Astrocyte (in vitro differentiated cells and primary cell): ENCODE measurements around the gene BMP6. TPM values are rescaled to one million over a fixed set of nuclear protein-coding genes. Genes with fewer than 3 reads are reported as not detected.

Experiments used
- DNase-seq: peaks from one replicate; pipeline ENCODE4 v3.0.0-alpha.2; 2010; ENCODE audit warnings: low read depth
- FAIRE-seq: peaks from 2 replicates; lab custom pipeline; 2011; peaks lifted over from hg19 to GRCh38; lab: Jason Lieb, UNC
- H2AFZ ChIP-seq: 2 replicates; pipeline ENCODE4 v1.6.0; 2012; ENCODE audit warnings: low read depth, low read length, inconsistent platforms
- H3K27ac ChIP-seq: 2 replicates; pipeline ENCODE4 v1.5.1; 2011; ENCODE audit warnings: low read depth, low read length, inconsistent platforms
- H3K27me3 ChIP-seq: 2 replicates; pipeline ENCODE4 v1.6.0; 2011; ENCODE audit warnings: low read length, inconsistent platforms; ENCODE audit not compliant: insufficient read depth
- H3K36me3 ChIP-seq: 2 replicates; pipeline ENCODE4 v1.5.1; 2011; ENCODE audit warnings: low read length, inconsistent platforms; ENCODE audit not compliant: insufficient read depth
- H3K4me1 ChIP-seq: 2 replicates; pipeline ENCODE4 v1.5.1; 2011; ENCODE audit warnings: low read length, inconsistent platforms; ENCODE audit not compliant: insufficient read depth
- H3K4me2 ChIP-seq: 2 replicates; pipeline ENCODE4 v1.6.0; 2012; ENCODE audit warnings: low read length, inconsistent platforms
- H3K4me3 ChIP-seq: 2 replicates; pipeline ENCODE4 v1.5.1; 2011; ENCODE audit warnings: low read depth, mild to moderate bottlenecking, low read length, inconsistent platforms; ENCODE audit not compliant: insufficient read depth
- H3K79me2 ChIP-seq: 2 replicates; pipeline ENCODE4 v1.6.0; 2012; ENCODE audit warnings: mild to moderate bottlenecking, low read length, inconsistent platforms; ENCODE audit not compliant: insufficient read depth
- H3K9ac ChIP-seq: 2 replicates; pipeline ENCODE4 v1.6.0; 2012; ENCODE audit warnings: mild to moderate bottlenecking, low read length, inconsistent platforms
- H3K9me3 ChIP-seq: 2 replicates; pipeline ENCODE4 v1.5.1; 2012; ENCODE audit warnings: low read depth, mild to moderate bottlenecking, low read length, inconsistent platforms; ENCODE audit not compliant: insufficient read depth
- H4K20me1 ChIP-seq: 2 replicates; pipeline ENCODE4 v1.6.0; 2012; ENCODE audit warnings: low read length, inconsistent platforms; ENCODE audit not compliant: insufficient read depth
- H3K27ac Mint-ChIP-seq: one replicate; pipeline ENCODE4 v1.8.0; 2021; ENCODE audit warnings: mild to moderate bottlenecking, mixed read lengths; ENCODE audit not compliant: unreplicated experiment
- H3K27me3 Mint-ChIP-seq: one replicate; pipeline ENCODE4 v1.8.0; 2021; ENCODE audit warnings: low read depth, mixed read lengths; ENCODE audit not compliant: unreplicated experiment
- H3K36me3 Mint-ChIP-seq: one replicate; pipeline ENCODE4 v1.8.0; 2021; ENCODE audit warnings: low read depth, mixed read lengths; ENCODE audit not compliant: unreplicated experiment
- H3K4me1 Mint-ChIP-seq: one replicate; pipeline ENCODE4 v1.8.0; 2021; ENCODE audit warnings: low read depth, mixed read lengths; ENCODE audit not compliant: unreplicated experiment
- H3K4me3 Mint-ChIP-seq: one replicate; pipeline ENCODE4 v1.8.0; 2021; ENCODE audit warnings: mild to moderate bottlenecking, moderate library complexity, mixed read lengths; ENCODE audit not compliant: unreplicated experiment
- H3K9me3 Mint-ChIP-seq: one replicate; pipeline ENCODE4 v1.8.0; 2021; ENCODE audit warnings: mild to moderate bottlenecking, mixed read lengths; ENCODE audit not compliant: unreplicated experiment
- CTCF ChIP-seq: IDR thresholded peaks from 2 replicates; pipeline ENCODE4 v1.5.1; 2011; ENCODE audit warnings: low read depth, mild to moderate bottlenecking, inconsistent platforms, low read length, moderate library complexity; ENCODE audit not compliant: insufficient read depth
- EZH2 ChIP-seq: IDR thresholded peaks from 2 replicates; pipeline ENCODE4 v1.6.1; 2012; ENCODE audit warnings: mild to moderate bottlenecking, low read length, inconsistent platforms; ENCODE audit not compliant: insufficient read depth
- total RNA-seq: library from RNA; stranded (reverse); gene quantifications from 2 replicates; pipeline ENCODE4 v1.2.1, GENCODE V29; 2021

The BMP6 gene
- total RNA-seq, 1 donor from 2014 or later: 2.8 TPM

- H3K27me3 ChIP-seq: peaks cover 36% of the 10 kb centered on the region
- DNase-seq (no peak), FAIRE-seq (no peak)
- H3K27ac ChIP-seq: no peak overlapping the region
- H2AFZ ChIP-seq: peak overlapping the region; percentile 61
- peak; percentile 35 for TF ChIP-seq EZH2
- no peak for TF ChIP-seq CTCF
- peak overlapping the region; percentile 56 for H3K4me3 ChIP-seq
- peak overlapping the region; percentile 55 for H3K9ac ChIP-seq
- H3K27me3 Mint-ChIP-seq: peaks cover 25% of the 10 kb centered on the region
- no peak overlapping the region for H3K27ac Mint-ChIP-seq
- H3K36me3 Mint-ChIP-seq: no peaks in the 10 kb centered on the region
- H3K36me3 ChIP-seq: no peaks in the 10 kb centered on the region
- H3K9me3 ChIP-seq: no peaks in the 10 kb centered on the region
- peak overlapping the region; percentile 80 for H3K4me3 Mint-ChIP-seq
- H4K20me1 ChIP-seq: peaks cover 3% of the 10 kb centered on the region
- no peaks in the 10 kb centered on the region for H3K79me2 ChIP-seq
- peaks cover 32% of the 10 kb centered on the region for H3K4me1 Mint-ChIP-seq
- peak overlapping the region; percentile 94 for H3K4me2 ChIP-seq
- H3K4me1 ChIP-seq: peaks cover 29% of the 10 kb centered on the region
- H3K9me3 Mint-ChIP-seq: no peaks in the 10 kb centered on the region
Measured at GRCh38 chr6:7727086-7727945, 1.4 kb downstream of the BMP6 start.

- Histone ChIP-seq H3K79me2 (no peaks in the 10 kb centered on the region), H3K4me3 (peak overlapping the region; percentile 56), H3K27me3 (peaks cover 35% of the 10 kb centered on the region), H2AFZ (peak overlapping the region; percentile 38), H3K36me3 (no peaks in the 10 kb centered on the region), H3K27ac (no peak overlapping the region), H4K20me1 (peaks cover 3% of the 10 kb centered on the region), H3K9ac (peak overlapping the region; percentile 55), H3K9me3 (no peaks in the 10 kb centered on the region), H3K4me1 (peaks cover 29% of the 10 kb centered on the region), H3K4me2 (peak overlapping the region; percentile 94)
- Mint-ChIP-seq H3K36me3 (no peaks in the 10 kb centered on the region), H3K27me3 (peaks cover 21% of the 10 kb centered on the region), H3K27ac (no peak overlapping the region), H3K9me3 (no peaks in the 10 kb centered on the region), H3K4me1 (peaks cover 34% of the 10 kb centered on the region), H3K4me3 (peak overlapping the region; percentile 80)
- TF ChIP-seq CTCF: no peak
- TF ChIP-seq EZH2: no peak
- FAIRE-seq (no peak), DNase-seq (no peak)
Measured at GRCh38 chr6:7727946-7728854, 2.3 kb downstream of the BMP6 start.
